K562 (cell line): ENCODE results near the gene TM9SF4. TPM values are rescaled to one million over a fixed set of nuclear protein-coding genes. Genes with fewer than 3 reads are reported as not detected.
"Not testable (repeated sequence)": the region's sequence is repeated elsewhere in the genome, so short reads cannot be mapped to it uniquely, and the experiment has no call there.

Experiments
- ATAC-seq: fragments of 200-7000 bp; cut with Tn5 transposase; 3 replicates; pipeline ENCODE4 v1.9.1; 2020; ENCODE audit warnings: moderate library complexity
- BruUV-seq: library from RNA; stranded (reverse); fragments of 400-500 nt; replicated peaks from 2 replicates; lab custom pipeline; 2021; lab: Mats Ljungman, UMichigan
- CTCF ChIA-PET: fragments of 300-600 bp; formaldehyde crosslinking; extraction: SDS; loops from one replicate; lab custom pipeline; 2021; ENCODE audit warnings: low intra/inter-chr PET ratio; lab: Yijun Ruan, JAX
- POLR2A ChIA-PET: fragments of 300-600, 350-650 bp; sonication (Branson Sonifier 250); formaldehyde crosslinking; extraction: SDS; loops from one replicate; lab custom pipeline; 2021; ENCODE audit warnings: antibody characterized with exemption, inconsistent platforms; lab: Yijun Ruan, JAX
- DNase-seq, 4 experiments: peaks; one replicate each; pipeline versions ENCODE4 v3.0.0 to v3.0.0-alpha.2; 2011 to 2018; ENCODE audit warnings: low spot score in 3 of 4, mixed read lengths in 3 of 4; ENCODE audit errors: extremely low read depth in 1 of 4
- FAIRE-seq: peaks from 2 replicates; lab custom pipeline; 2011; peaks lifted over from hg19 to GRCh38; lab: Jason Lieb, UNC
- H2AFZ ChIP-seq: 2 replicates; pipeline ENCODE4 v1.6.0; 2011; ENCODE audit warnings: low read depth, low read length, control low read depth, inconsistent platforms
- H3K27ac ChIP-seq: fragments of 200-600 bp; 3 replicates; pipeline ENCODE4 v1.8.0; 2011; ENCODE audit warnings: low read depth, mild to moderate bottlenecking, control low read depth, inconsistent platforms, low read length, moderate library complexity, mixed read lengths; ENCODE audit errors: extremely low read depth
- H3K27me3 ChIP-seq, 2 experiments: fragments of 300-600 bp in 1 of 2; 2 replicates in 1 of 2; 3 replicates in 1 of 2; pipeline versions ENCODE4 v1.6.0 to v1.8.0; 2011; ENCODE audit warnings: inconsistent platforms in 2 of 2, low read length in 2 of 2, mild to moderate bottlenecking in 1 of 2, mixed read lengths in 1 of 2, moderate library complexity in 1 of 2; ENCODE audit not compliant: control insufficient read depth in 2 of 2, insufficient read depth in 2 of 2
- H3K36me3 ChIP-seq: fragments of 300-600 bp; 3 replicates; pipeline ENCODE4 v1.8.0; 2011; ENCODE audit warnings: mild to moderate bottlenecking, low read length, inconsistent platforms; ENCODE audit not compliant: control insufficient read depth, insufficient read depth
- H3K4me1 ChIP-seq, 2 experiments: fragments of 200-600 bp in 1 of 2; replicated peaks in 1 of 2; 2 replicates in 1 of 2; 3 replicates in 1 of 2; pipeline versions ENCODE4 v1.5.1 to v1.8.0; 2011; ENCODE audit warnings: inconsistent platforms in 2 of 2, low read length in 2 of 2, mild to moderate bottlenecking in 1 of 2, mixed read lengths in 1 of 2, moderate library complexity in 1 of 2; ENCODE audit not compliant: control insufficient read depth in 2 of 2, insufficient read depth in 2 of 2
- H3K4me2 ChIP-seq: 2 replicates; pipeline ENCODE4 v1.6.1; 2011; ENCODE audit warnings: low read length, control low read depth, inconsistent platforms, mixed read lengths; ENCODE audit not compliant: insufficient read depth
- H3K4me3 ChIP-seq: fragments of 200-600 bp; sonication (generic), shearing (Covaris generic); 2 replicates; pipeline ENCODE4 v1.5.1; 2016; ENCODE audit warnings: control low read depth, inconsistent platforms
- H3K79me2 ChIP-seq: fragments of 200-600 bp; 3 replicates; pipeline ENCODE4 v1.8.0; 2011; ENCODE audit warnings: low read length, inconsistent platforms; ENCODE audit not compliant: control insufficient read depth, insufficient read depth
- H3K9ac ChIP-seq, 2 experiments: 2 replicates each; pipeline versions ENCODE4 v1.6.0 to v1.6.1; 2011; ENCODE audit warnings: low read depth in 2 of 2, low read length in 2 of 2, control low read depth in 1 of 2, inconsistent platforms in 1 of 2, mild to moderate bottlenecking in 1 of 2, mixed read lengths in 1 of 2; ENCODE audit not compliant: insufficient read depth in 1 of 2
- H3K9me1 ChIP-seq: one replicate; pipeline ENCODE4 v1.6.0; 2011; ENCODE audit warnings: inconsistent platforms, mild to moderate bottlenecking, low read length, moderate library complexity; ENCODE audit not compliant: control insufficient read depth, insufficient read depth
- H3K9me3 ChIP-seq: replicated peaks from 2 replicates; pipeline ENCODE4 v1.5.1; 2011; ENCODE audit warnings: low read depth, low read length, inconsistent platforms; ENCODE audit not compliant: control insufficient read depth, insufficient read depth
- H4K20me1 ChIP-seq: replicated peaks from 2 replicates; pipeline ENCODE4 v1.6.1; 2011; ENCODE audit warnings: low read length, inconsistent platforms, mixed read lengths; ENCODE audit not compliant: control insufficient read depth, insufficient read depth
- C11orf30 ChIP-seq: fragments of 450-650 bp; IDR thresholded peaks from 2 replicates; pipeline ENCODE4 v1.6.1; 2016; ENCODE audit warnings: low read depth, mild to moderate bottlenecking
- MAFF ChIP-seq: IDR thresholded peaks from 2 replicates; pipeline ENCODE4 v1.6.1; 2012; ENCODE audit warnings: low read length, improper control_type of control experiment
- ZNF197 ChIP-seq: fragments of 200-800 bp; sonication (Bioruptor generic); IDR thresholded peaks from 2 replicates; pipeline ENCODE4 v1.6.1; 2016; ENCODE audit warnings: low read depth, missing genetic modification characterization, missing compliant biosample characterization
- ZNF316 ChIP-seq: fragments of 450-650 bp; IDR thresholded peaks from 2 replicates; pipeline ENCODE4 v1.6.1; 2016
- WGBS: fragments of 100-300 bp; shearing (Covaris generic); methylation state at CpG from one replicate; pipeline ENCODE4 v1.1.6; 2016; ENCODE audit warnings: low coverage, mixed read lengths; ENCODE audit not compliant: insufficient coverage; ENCODE audit errors: missing lambda C conversion rate; 5-methylcytosine and 5-hydroxymethylcytosine counted together
- in situ Hi-C: fragments of 300-500 bp; cut with MboI; formaldehyde crosslinking; loops from 4 replicates; pipeline ENCODE4 v1.15.0; 2018; ENCODE audit warnings: inconsistent platforms, mixed read lengths
- intact Hi-C: fragments of 100-400 bp; cut with micrococcal nuclease; formaldehyde crosslinking; loops from 2 replicates; pipeline ENCODE4 v1.14.2; 2022
- polyA plus RNA-seq, 8 experiments: library from polyadenylated mRNA; depleted of rRNA in 4 of 8; stranded (reverse) in 5 of 8; unstranded in 3 of 8; fragments of >200 nt; fragmentation: Nextera tagmentation in 2 of 8; fragmentation: Illumina TruSeq in 1 of 8; extraction: Ambion mirVana in 2 of 8; extraction: Trizol in 1 of 8; gene quantifications; 2 replicates each; pipeline versions ENCODE4 v1.2.1 to v1.2.3, GENCODE V29; 2011 to 2014; ENCODE audit warnings: inconsistent platforms in 1 of 8, missing spikeins in 1 of 8
- total RNA-seq, 7 experiments: library from RNA; depleted of rRNA in 6 of 7; stranded (reverse); fragments of >200 nt in 6 of 7; fragmentation: Illumina TruSeq in 2 of 7; extraction: Trizol in 2 of 7; gene quantifications; 2 replicates each; pipeline versions ENCODE4 v1.2.1 to v1.2.3, GENCODE V29; 2011 to 2021; ENCODE audit warnings: low replicate concordance in 1 of 7

The TM9SF4 gene
- total and polyA plus RNA-seq, 9 of the 15 experiments (the other 6 are each of a cell fraction or from before 2014, with no cell fraction given), result 14.5 to 46.3 (median 26.9) TPM

GRCh38 chr20:32119734-32120133, 10.2 kb downstream of the TM9SF4 start:
- H3K9me1 ChIP-seq, result no peaks in the 10 kb centered on the region
- H4K20me1 ChIP-seq, result peaks cover 14% of the 10 kb centered on the region; the same call in 1 of the 2 replicates
- in situ Hi-C loops (no loop called here), intact Hi-C loops (no loop called here)
- no peaks in the 10 kb centered on the region for H3K9me3 ChIP-seq
- TF ChIP-seq ZNF197 (no peak), MAFF (peak; percentile 27; the same call in 1 of the 2 replicates), C11orf30 (peak; percentile 53), ZNF316 (peak; percentile 84)
- peaks cover 20% of the 10 kb centered on the region for H3K36me3 ChIP-seq
- BruUV-seq, result no TSS peak
- H3K4me2 ChIP-seq, result no peak overlapping the region
- no peak overlapping the region for H3K9ac ChIP-seq
- H3K27me3 ChIP-seq, result no peaks in the 10 kb centered on the region
- H2AFZ ChIP-seq, result no peak overlapping the region
- no peak for DNase-seq
- 72% methylated on average over 2 of the region's 2 CpGs for WGBS
- H3K4me1 ChIP-seq, result peaks cover 3% of the 10 kb centered on the region in 2 experiments; a peak in 3 of 5 replicates
- H3K79me2 ChIP-seq, result peaks cover 63% of the 10 kb centered on the region
- ChIA-PET POLR2A (interaction anchor here (1.7 kb wide), 1 partner anchor 10 kb away, joined by 6 read pairs; no protein-coding TSS in a partner anchor), CTCF (no interaction called here)
- no peak for ATAC-seq
- FAIRE-seq, result no peak
- no peak overlapping the region for H3K4me3 ChIP-seq
- no peak overlapping the region for H3K27ac ChIP-seq

- ATAC-seq, H3K4me2 ChIP-seq, H3K27me3 ChIP-seq, H3K9ac ChIP-seq, H4K20me1 ChIP-seq, H3K27ac ChIP-seq, CTCF ChIA-PET, H3K9me1 ChIP-seq, H3K4me1 ChIP-seq, in situ Hi-C loops, DNase-seq, POLR2A ChIA-PET, BruUV-seq, H3K4me3 ChIP-seq, intact Hi-C loops, FAIRE-seq, H2AFZ ChIP-seq, H3K9me3 ChIP-seq: not testable (repeated sequence)
- Histone ChIP-seq H3K79me2 (peaks cover 54% of the 10 kb centered on the region), H3K36me3 (peaks cover 15% of the 10 kb centered on the region; the same call in 2 of the 3 replicates)
- no CpG with 5 or more reads among the region's 31 CpGs for WGBS
These were observed 12.4 kb downstream of the TM9SF4 start for GRCh38 chr20:32121908-32122307.
